OCI-LY3 (cell line): ENCODE measurements around the gene HDDC3.

Source experiments
- H2AFZ ChIP-seq: fragments of 200-600, 300-600 bp; shearing (Covaris generic); 2 replicates; pipeline ENCODE4 v1.6.0; 2014; ENCODE audit warnings: antibody characterized with exemption, low read depth, low read length
- H3K27ac ChIP-seq: fragments of 200-600, 300-600 bp; sonication (generic); 2 replicates; pipeline ENCODE4 v1.5.1; 2014; ENCODE audit warnings: mild to moderate bottlenecking, low read length, moderate library complexity, mixed read lengths
- H3K27me3 ChIP-seq: fragments of 200-600, 300-600 bp; sonication (generic); 2 replicates; pipeline ENCODE4 v1.6.1; 2014; ENCODE audit warnings: low read depth, low read length, mixed read lengths
- H3K36me3 ChIP-seq: fragments of 200-600, 300-600 bp; sonication (generic); replicated peaks from 2 replicates; pipeline ENCODE3; 2014; ENCODE audit warnings: low read depth, low read length, mixed read lengths
- H3K4me1 ChIP-seq: fragments of 300-600, 200-600 bp; sonication (generic); 2 replicates; pipeline ENCODE4 v1.6.1; 2014; ENCODE audit warnings: low read length, mixed read lengths
- H3K4me2 ChIP-seq: fragments of 200-600, 300-600 bp; sonication (generic); 2 replicates; pipeline ENCODE4 v1.6.1; 2014; ENCODE audit warnings: low read length, mixed read lengths
- H3K4me3 ChIP-seq: fragments of 300-600, 200-600 bp; sonication (generic); 2 replicates; pipeline ENCODE4 v1.5.1; 2014; ENCODE audit warnings: antibody characterized with exemption, mild to moderate bottlenecking, low read length, moderate library complexity
- H3K79me2 ChIP-seq: fragments of 300-600, 200-600 bp; shearing (Covaris generic); 2 replicates; pipeline ENCODE4 v1.6.1; 2014; ENCODE audit warnings: mild to moderate bottlenecking, low read length, mixed read lengths
- H3K9ac ChIP-seq: fragments of 300-600, 200-600 bp; shearing (Covaris generic); 2 replicates; pipeline ENCODE4 v1.6.0; 2014; ENCODE audit warnings: mild to moderate bottlenecking, low read length, moderate library complexity
- H3K9me3 ChIP-seq: fragments of 200-600, 300-600 bp; shearing (Covaris generic); 2 replicates; pipeline ENCODE4 v1.6.1; 2014; ENCODE audit warnings: low read length, mixed read lengths; ENCODE audit not compliant: insufficient read depth
- H4K20me1 ChIP-seq: fragments of 200-600, 300-600 bp; sonication (generic); 2 replicates; pipeline ENCODE4 v1.6.1; 2016; ENCODE audit warnings: low read length, mixed read lengths; ENCODE audit not compliant: insufficient read depth
- EZH2phosphoT487 ChIP-seq: fragments of 200-600 bp; shearing (Covaris generic); IDR thresholded peaks from 2 replicates; pipeline ENCODE4 v1.6.1; 2018; ENCODE audit warnings: antibody characterized with exemption, mixed run types, low read depth
- TF ChIP-seq, protein P1 (sequence below): fragments of 200-600, 300-600 bp; sonication (generic); IDR thresholded peaks from 2 replicates; pipeline ENCODE4 v1.5.1; 2014; ENCODE audit warnings: antibody characterized with exemption, low read length, low read depth

The HDDC3 gene

DNA sequence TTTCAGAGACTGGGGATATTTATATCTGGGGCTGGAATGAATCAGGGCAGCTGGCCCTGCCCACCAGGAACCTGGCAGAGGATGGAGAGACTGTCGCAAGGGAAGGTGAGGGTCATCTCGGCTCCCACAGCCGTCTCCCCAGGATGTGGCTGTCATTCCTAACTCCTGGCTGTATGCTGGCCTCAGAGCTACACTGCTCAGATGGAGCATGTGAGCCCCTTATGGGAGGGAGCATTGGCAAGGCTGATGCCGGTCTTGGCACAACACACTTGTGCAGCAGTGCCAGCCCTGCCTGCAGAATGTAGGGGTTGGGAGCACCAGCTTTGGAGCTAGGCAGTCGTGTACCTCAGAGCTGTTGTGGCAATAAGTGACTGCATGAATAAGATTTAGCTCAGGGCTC is 27.5 kb upstream of the HDDC3 start:
- Histone ChIP-seq H4K20me1 (no peaks in the 10 kb centered on the region; the same call in 1 of the 2 replicates), H3K27ac (no peak overlapping the region), H3K36me3 (peaks cover 54% of the 10 kb centered on the region), H3K4me3 (no peak overlapping the region), H3K9me3 (no peaks in the 10 kb centered on the region), H3K4me1 (peaks cover 7% of the 10 kb centered on the region), H2AFZ (no peak overlapping the region), H3K79me2 (peaks cover 51% of the 10 kb centered on the region), H3K4me2 (no peak overlapping the region), H3K27me3 (no peaks in the 10 kb centered on the region), H3K9ac (no peak overlapping the region)
- TF ChIP-seq EZH2phosphoT487 = no peak
- TF ChIP-seq, protein P1, sequence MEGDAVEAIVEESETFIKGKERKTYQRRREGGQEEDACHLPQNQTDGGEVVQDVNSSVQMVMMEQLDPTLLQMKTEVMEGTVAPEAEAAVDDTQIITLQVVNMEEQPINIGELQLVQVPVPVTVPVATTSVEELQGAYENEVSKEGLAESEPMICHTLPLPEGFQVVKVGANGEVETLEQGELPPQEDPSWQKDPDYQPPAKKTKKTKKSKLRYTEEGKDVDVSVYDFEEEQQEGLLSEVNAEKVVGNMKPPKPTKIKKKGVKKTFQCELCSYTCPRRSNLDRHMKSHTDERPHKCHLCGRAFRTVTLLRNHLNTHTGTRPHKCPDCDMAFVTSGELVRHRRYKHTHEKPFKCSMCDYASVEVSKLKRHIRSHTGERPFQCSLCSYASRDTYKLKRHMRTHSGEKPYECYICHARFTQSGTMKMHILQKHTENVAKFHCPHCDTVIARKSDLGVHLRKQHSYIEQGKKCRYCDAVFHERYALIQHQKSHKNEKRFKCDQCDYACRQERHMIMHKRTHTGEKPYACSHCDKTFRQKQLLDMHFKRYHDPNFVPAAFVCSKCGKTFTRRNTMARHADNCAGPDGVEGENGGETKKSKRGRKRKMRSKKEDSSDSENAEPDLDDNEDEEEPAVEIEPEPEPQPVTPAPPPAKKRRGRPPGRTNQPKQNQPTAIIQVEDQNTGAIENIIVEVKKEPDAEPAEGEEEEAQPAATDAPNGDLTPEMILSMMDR = no peak

DNA sequence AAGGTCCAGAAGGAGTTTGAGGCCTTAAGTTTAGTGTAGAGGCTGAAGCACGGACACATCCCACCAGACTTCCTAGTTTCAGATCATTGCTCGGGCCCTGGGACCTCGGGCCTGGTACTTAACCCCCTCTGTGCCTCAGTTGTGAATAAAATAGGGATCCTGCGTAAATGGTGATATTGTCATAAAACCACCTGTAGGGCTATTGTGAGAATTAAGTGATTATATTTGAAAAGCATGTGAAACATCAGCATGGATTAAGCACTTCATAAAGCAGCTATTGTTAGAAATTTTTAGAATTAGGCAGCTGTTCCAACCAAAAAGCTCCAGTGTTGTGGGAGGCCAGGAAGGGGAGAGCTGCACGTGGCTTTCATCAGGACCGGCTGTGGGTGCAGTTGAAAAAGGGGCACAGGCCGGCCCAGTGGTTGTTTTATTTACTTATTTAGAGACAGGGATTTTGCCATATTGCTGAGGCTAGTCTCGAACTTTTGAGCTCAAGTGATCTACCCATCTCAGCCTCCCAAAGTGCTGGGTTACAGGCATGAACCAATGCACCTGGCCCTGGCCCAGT is 26.8 kb upstream of the HDDC3 start:
- H4K20me1 ChIP-seq = no peaks in the 10 kb centered on the region; the same call in 1 of the 2 replicates
- peaks cover 10% of the 10 kb centered on the region for H3K4me1 ChIP-seq
- TF ChIP-seq EZH2phosphoT487 = no peak
- TF ChIP-seq, protein P1 = no peak
- no peak overlapping the region for H3K27ac ChIP-seq
- no peaks in the 10 kb centered on the region for H3K27me3 ChIP-seq
- H3K79me2 ChIP-seq = peaks cover 49% of the 10 kb centered on the region
- no peak overlapping the region for H3K9ac ChIP-seq
- H3K4me3 ChIP-seq = no peak overlapping the region
- H2AFZ ChIP-seq = no peak overlapping the region
- peaks cover 50% of the 10 kb centered on the region for H3K36me3 ChIP-seq
- no peak overlapping the region for H3K4me2 ChIP-seq
- H3K9me3 ChIP-seq = no peaks in the 10 kb centered on the region

DNA sequence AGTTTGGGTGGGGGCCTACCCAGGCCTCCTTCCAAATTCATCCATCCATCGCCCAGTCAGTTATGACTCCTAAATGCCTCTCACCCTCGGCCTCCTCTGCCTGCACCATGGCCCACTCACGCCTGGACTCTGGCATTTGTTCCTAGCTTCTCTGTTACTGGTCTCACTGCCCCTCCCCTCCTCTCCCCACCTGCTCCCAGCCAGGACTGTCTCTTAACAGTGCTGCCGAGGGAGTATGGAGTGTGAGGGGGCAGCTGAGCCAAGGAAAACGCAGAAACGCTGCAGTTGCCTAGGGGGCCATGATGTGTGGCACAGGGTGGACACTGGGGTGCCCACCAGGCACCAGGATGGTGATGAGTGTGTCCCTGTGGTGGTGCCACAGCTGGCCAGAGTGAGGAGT is 25.4 kb upstream of the HDDC3 start:
- Histone ChIP-seq H3K27ac (no peak overlapping the region), H3K4me3 (no peak overlapping the region), H3K27me3 (no peaks in the 10 kb centered on the region), H3K36me3 (peaks cover 43% of the 10 kb centered on the region), H3K79me2 (peaks cover 37% of the 10 kb centered on the region), H3K4me1 (peaks cover 10% of the 10 kb centered on the region), H2AFZ (no peak overlapping the region), H3K9ac (no peak overlapping the region), H3K9me3 (no peaks in the 10 kb centered on the region), H4K20me1 (no peaks in the 10 kb centered on the region), H3K4me2 (no peak overlapping the region)
- TF ChIP-seq, protein P1 = no peak
- no peak for TF ChIP-seq EZH2phosphoT487

DNA sequence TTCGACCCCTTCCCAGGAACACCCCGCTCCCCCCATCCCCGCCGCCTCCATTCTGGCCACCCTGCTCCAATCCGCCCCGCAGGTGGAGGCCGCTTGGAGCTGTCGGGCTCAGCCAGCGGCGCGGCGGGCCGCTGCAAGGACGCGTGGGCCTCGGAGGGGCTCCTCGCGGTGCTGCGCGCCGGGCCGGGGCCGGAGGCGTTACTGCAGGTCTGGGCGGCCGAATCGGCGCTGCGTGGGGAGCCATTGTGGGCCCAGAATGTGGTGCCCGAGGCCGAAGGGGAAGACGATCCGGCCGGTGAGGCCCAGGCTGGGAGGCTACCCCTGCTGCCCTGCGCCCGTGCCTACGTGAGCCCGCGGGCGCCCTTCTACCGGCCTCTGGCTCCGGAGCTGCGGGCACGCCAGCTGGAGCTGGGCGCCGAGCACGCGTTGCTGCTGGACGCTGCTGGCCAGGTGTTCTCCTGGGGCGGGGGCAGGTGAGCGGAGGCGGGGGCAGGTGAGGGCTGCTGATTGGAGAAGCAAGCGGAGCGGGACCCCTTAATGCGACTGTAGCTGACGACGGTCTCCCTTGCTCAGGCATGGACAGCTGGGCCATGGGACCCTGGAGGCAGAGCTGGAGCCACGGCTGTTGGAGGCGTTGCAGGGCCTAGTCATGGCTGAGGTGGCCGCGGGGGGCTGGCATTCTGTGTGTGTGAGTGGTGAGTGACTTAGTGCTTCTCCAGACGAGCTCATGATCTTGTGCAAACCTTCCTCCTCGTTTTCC is 24.9 kb upstream of the HDDC3 start:
- no peaks in the 10 kb centered on the region for H3K9me3 ChIP-seq
- no peaks in the 10 kb centered on the region for H4K20me1 ChIP-seq
- H3K27ac ChIP-seq = no peak overlapping the region
- TF ChIP-seq, protein P1 = no peak
- no peak for TF ChIP-seq EZH2phosphoT487
- no peaks in the 10 kb centered on the region for H3K27me3 ChIP-seq
- peaks cover 10% of the 10 kb centered on the region for H3K4me1 ChIP-seq
- H3K4me2 ChIP-seq = no peak overlapping the region
- H3K9ac ChIP-seq = no peak overlapping the region
- peaks cover 34% of the 10 kb centered on the region for H3K79me2 ChIP-seq
- H3K36me3 ChIP-seq = peaks cover 37% of the 10 kb centered on the region
- no peak overlapping the region for H3K4me3 ChIP-seq
- H2AFZ ChIP-seq = no peak overlapping the region
